IPS-NIHi11 (cell line): Measurements from ENCODE around the gene CARHSP1.
"Not testable (repeated sequence)": the region's sequence is repeated elsewhere in the genome, so short reads cannot be mapped to it uniquely, and the experiment has no call there.

ENCODE experiments used
- DNase-seq: peaks from one replicate; pipeline ENCODE4 v3.0.0; 2012; ENCODE audit warnings: mixed read lengths, low spot score

The CARHSP1 gene

DNA sequence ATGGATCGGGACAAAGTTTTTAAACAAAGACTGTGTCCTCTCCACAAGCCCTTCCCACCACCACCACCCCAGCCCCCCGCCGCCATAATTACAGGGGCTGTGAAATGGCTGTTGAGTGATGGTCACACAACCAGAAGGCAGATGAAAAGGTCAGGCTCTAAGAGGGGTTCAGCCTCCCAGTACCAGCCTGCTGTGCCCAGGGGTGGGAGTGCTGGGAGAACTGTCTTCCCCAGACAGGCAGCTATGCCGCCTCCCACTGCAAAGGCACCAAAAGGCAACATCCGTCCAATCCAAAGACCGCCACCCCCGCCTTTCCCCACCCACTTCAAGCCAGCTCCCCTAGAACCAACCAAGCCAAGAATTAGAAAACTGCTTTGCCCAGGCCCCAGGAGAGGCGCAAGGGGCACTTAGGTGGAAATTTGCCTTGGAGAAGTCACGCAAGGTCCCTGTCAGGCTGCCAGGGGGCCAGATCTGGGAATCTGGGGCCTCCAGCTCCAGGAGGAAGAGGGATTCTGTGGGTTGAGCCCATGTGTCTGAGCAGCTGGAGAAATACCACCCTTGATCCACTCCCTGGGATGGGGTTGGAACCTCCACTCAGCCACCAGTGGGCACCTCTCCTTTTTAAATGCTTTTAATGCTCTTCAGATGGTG lies 14.4 kb downstream of the CARHSP1 start:
- DNase-seq = no peak

GRCh38 chr16:8853611-8854010 lies 15.2 kb downstream of the CARHSP1 start:
- no peak for DNase-seq

DNA sequence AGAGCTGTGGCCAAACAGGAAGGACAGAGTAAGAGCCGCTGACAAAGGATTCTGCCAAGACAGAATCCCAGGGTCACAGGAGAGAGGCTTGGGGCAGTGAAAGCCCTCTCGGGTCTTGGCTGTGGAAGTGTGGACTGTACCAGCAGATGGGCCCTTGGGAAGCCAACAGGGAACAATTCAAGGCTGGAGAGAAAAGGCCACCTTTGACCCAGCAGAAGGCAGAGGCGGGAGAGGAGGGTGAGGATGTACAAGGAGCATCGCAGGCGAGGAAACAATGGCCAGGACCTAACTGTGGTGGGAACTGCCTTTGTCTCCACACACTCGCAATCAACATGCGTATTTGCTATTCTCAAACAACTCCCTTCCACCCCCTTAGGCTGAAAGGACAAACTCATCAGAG lies 15.7 kb downstream of the CARHSP1 start:
- no peak for DNase-seq

DNA sequence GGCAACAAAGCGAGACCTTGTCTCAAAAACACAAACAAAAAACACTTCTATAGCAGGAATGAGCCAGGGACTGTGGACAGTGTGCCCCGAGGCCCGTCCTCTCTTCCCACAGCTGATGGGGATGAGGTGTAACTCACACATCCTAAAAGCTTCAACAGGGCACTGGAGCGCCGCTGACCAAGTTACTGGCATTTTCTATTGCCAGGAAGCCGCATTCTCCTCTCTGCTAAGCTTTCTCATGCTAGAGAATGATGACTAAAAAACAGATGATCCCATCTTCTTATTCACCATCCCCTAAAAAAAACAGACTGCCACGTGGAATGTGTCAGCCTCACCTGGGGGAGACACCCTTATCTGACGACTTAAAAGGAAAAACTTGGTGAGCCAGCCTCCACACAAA lies 16.3 kb downstream of the CARHSP1 start:
- DNase-seq = no peak

GRCh38 chr16:8851761-8852403 lies 16.9 kb downstream of the CARHSP1 start:
- DNase-seq = no peak

- DNase-seq = no peak
Observed at GRCh38 chr16:8850279-8850885, 18.4 kb downstream of the CARHSP1 start.

DNA sequence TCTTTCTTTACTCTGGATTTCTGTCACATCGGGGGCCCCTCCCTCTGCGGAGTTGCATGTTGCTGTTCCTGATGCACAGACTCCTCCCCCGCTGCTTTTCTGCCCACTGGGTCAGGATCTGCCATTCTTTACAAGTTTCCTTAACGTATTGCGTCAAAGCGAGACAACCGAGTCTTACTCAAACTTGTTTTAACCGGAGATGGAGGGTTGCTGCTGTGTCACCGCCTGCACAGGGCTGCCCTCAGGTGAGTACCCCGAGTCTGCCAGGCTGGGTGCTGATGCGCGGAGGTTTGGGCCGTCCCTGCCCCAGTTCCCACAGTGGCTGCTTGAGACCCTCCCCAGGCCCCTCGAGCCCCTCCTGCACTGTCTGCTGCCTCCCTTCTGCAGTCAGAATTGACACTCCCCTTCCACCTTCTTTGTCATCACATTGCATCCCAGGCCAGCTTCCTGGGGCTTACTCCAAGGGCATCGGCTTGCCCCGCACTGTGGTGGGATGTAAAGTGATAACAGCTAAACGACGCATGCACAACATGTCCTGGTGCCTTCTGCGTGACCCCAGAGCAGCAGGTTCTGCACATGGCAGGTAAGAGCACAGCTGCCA lies 19.3 kb downstream of the CARHSP1 start:
- DNase-seq = no peak

DNA sequence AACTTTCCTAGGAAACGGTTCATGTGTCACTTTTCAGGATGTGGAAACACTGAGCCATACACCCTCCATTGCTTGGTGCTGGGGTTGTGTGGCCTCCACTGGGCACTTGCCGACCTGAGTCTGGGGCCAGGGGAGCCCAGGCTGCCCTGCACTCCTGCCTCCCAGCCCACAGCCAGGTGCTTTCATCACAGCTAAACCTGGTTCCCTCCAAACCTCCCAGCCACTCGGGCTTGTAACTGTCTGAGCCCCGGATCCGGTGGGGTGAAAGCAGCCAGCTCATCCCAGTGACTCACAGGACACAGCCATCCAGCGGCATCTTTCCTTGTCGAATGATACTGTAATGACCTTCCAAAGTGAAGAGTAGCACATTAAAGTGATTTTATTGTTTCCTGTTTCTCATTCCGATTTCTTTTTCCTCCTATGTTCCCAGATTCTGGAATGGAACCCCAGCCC lies 19.8 kb downstream of the CARHSP1 start:
- no peak for DNase-seq

DNA sequence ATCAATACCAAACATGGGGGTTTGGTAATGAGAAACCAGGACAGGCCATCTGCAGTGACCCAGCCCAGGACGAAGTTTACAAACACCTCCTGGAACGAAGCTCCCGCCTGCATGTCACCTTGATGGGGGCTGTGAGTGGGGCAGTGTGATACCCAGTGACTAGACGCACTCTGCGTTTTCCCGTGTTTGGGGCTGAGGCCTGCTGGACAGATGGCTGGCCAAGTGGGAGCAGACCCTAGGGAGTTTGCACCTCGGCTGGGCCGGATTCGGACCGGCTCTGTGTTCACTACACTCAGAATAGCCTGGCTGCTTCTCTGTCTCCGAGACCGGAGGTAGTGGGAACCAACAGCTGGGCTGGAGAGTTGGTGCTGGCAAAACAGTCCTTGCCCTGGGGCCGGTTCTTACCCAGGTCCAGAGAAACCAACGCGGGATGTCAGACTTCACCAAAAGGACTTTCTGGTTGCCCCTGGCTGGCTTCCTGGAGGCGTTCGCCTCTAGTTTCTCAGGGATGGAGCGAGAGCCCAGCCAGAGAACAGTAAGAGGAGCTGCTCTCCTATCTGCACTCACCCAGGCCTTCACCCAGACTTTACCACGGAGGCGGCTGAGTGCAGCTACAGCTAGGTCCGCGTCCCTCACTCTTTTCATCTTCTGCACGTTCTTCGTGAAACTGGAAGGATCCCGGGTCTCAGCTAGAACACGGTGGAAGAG lies 20.4 kb downstream of the CARHSP1 start:
- no peak for DNase-seq

DNA sequence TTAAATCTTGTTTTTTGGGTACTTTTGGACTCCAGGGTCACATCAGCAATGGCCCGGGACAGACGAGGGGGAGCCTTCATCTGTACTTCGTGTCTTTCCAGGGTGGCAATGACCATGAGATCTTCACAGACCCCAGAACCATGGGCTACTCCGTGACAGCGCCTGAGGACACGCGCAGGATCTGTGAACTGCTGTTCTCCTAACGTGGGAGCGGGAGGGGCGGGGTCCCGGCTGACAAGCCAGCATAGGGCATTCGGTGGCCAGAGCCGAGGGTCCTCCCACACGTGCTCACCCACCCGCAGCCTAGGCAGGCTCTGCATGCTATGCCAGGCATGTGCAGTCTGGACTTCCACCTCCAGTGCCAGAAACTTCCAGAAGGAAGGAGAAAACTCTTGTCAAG lies 21.2 kb downstream of the CARHSP1 start:
- no peak for DNase-seq

GRCh38 chr16:8847145-8847544 lies 21.7 kb downstream of the CARHSP1 start:
- DNase-seq = no peak

GRCh38 chr16:8846401-8846932 lies 22.3 kb downstream of the CARHSP1 start:
- DNase-seq = no peak

DNA sequence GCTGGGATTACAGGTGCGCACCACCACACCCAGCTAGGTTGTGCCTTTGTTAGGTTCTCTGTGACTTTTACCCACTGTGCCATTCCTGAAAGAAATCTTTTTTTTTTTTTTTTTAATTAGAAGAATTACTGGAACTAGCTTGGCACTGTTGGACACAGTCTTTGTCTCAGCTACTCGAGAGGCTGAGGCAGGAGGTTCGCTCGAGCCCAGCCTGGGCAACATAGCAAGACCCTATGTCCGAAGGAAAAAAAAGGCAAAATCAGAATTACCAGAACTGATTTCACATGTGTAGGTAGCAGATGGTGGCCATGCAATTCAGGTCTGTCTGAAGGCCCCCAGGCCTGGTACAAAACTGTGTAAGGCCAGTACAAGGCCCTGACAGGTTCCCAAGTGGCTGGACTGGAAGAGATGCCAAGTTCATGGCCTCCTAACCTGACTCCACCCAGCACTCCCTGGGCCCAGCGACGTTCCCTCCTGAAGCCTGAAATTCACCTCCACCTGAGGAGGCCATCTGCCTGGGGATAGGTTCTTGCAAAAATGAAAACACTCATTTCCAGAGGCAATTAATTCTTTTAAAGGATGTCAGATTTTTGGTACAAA lies 23.0 kb downstream of the CARHSP1 start:
- no peak for DNase-seq

- DNase-seq = not testable (repeated sequence)
Observed at GRCh38 chr16:8843296-8843695, 25.5 kb downstream of the CARHSP1 start.

- not testable (repeated sequence) for DNase-seq
Observed at GRCh38 chr16:8842016-8842415, 26.8 kb downstream of the CARHSP1 start.

DNA sequence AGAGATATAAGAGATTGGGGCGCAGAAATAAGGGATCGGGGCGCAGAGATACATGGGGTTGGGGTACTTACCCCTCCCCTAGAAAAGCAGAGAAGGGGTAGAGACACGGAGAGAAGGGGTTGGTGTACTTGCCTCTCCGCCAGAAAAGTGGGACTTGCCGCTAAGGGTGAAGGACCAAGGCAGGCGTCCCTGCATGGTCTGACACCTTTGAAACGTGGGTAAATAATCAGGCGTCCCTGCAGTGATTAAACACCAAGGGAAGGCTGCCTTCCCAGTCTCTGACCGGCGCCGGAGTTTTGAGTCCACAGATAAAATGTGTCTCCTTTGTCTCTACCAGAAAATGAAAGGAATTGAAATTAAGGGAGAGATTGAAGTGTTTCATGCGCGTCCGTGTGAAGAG lies 31.2 kb downstream of the CARHSP1 start:
- not testable (repeated sequence) for DNase-seq

DNA sequence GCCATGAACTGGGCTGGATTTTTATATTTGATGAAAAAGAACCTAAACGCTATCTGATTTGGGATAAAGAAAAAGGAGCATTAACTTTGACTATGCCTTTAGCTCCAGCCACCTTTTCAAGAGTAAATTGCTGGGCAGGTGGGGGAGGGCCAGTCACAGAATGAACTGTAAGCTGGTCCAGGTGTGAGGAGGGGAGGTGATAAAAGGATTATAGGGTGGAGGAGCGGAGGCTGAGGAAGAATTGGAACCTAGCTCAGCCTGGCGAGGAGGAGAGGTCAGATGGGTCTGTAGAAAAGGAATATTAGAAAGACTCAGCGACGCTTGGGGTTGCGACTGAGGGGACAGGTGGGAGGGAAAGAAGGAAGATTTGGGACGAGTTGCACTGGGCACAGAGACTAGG lies 32.0 kb downstream of the CARHSP1 start:
- DNase-seq = not testable (repeated sequence)

DNA sequence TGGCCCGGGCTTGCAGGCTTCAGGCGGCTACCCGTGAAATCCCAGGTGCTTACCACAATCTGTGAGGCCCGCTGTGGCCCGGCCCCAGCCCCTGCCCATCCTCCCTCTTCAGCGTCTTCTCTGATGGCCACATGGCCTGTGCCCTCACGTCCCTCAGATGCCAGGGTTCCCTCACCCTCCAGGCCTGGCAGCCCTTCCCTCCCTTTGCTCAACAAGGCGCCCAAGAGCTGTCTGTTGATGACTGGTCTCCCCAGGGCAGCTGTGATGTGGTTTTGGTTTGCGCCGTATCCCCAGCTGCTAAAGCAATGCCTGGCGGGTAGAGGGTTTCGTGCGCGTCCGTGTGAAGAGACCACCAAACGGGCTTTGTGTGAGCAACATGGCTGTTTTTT lies 36.1 kb downstream of the CARHSP1 start:
- no peak for DNase-seq

DNA sequence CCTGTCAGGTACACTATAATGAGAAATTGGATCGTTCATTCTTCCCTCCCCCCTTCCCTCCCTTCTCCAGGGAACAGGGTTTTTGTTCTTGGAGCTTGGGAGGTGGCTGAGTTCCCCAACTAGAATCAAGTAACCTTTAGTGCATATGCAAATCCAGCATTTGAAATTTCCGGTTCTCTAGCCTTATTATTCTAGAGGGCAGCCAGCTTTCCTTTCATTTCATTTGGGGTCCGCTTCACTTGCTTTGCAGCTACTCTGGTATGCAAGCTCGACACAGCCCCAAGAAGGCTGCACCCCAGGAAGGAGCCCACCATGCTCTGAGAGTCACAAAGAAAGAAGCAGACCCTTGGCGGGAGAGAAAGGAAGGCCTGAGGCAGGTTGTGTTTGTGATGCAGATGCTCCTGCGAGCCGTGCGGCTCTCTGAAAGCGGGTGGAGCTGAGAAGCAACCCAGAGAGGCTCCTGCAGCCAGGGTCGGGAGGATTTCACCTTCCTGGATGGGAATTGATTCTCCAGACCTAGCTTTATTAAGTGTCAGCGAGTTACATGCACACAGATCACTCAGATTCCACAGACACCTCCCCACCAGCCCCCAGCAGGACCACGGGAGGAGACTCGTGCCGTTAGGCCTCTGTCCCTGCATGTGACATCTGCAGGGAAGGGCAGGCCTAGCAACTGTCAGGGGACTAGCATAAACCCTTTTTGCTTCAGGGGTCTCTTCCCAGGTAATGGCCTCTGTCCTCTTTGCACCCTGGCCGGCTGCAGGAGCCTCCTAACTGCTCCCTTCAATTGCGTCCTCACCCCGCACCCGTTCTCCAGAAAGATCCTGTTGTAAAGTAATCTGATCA lies 36.7 kb downstream of the CARHSP1 start:
- DNase-seq = peak; percentile 61

GRCh38 chr16:8831450-8831849 lies 37.4 kb downstream of the CARHSP1 start:
- no peak for DNase-seq
